Measurements from ENCODE around the gene NPM3.

- TF ChIP-seq CTCF (IDR thresholded peaks at IDR 0.05), result no peak
- no peak for TF ChIP-seq POLR2AphosphoS5 (IDR thresholded peaks at IDR 0.05)
- TF ChIP-seq POLR2A (IDR thresholded peaks at IDR 0.05), result no peak
Observed at GRCh38 chr10:101767600-101767945, 15.7 kb downstream of the NPM3 start.
